NCI-H1930 (cell line): ENCODE results near the gene RAI1.

Source experiments
- DNase-seq, 2 experiments: peaks; one replicate each; lab custom pipeline; 2025; lab: John Stamatoyannopoulos, UW

Gene RAI1

GRCh38 chr17:17732444-17732843 is 51.2 kb downstream of the RAI1 start:
- no peak for DNase-seq

GRCh38 chr17:17732892-17733670 is 51.8 kb downstream of the RAI1 start:
- no peak for DNase-seq

GRCh38 chr17:17736205-17737183 is 55.2 kb downstream of the RAI1 start:
- no peak for DNase-seq

GRCh38 chr17:17737961-17738894 is 57.0 kb downstream of the RAI1 start:
- DNase-seq: no peak

- no peak for DNase-seq
Observed at GRCh38 chr17:17738901-17739300, 57.6 kb downstream of the RAI1 start.

- no peak for DNase-seq
Observed at GRCh38 chr17:17739388-17740066, 58.3 kb downstream of the RAI1 start.

- no peak for DNase-seq
Observed at GRCh38 chr17:17740615-17741348, 59.5 kb downstream of the RAI1 start.

- no peak for DNase-seq
Observed at GRCh38 chr17:17741349-17742023, 60.2 kb downstream of the RAI1 start.

GRCh38 chr17:17742133-17742621 is 60.9 kb downstream of the RAI1 start:
- DNase-seq: no peak

GRCh38 chr17:17742688-17743390 is 61.6 kb downstream of the RAI1 start:
- no peak for DNase-seq

GRCh38 chr17:17743391-17744112 is 62.3 kb downstream of the RAI1 start:
- DNase-seq: no peak

GRCh38 chr17:17744116-17744515 is 62.9 kb downstream of the RAI1 start:
- DNase-seq: no peak

GRCh38 chr17:17745476-17746455 is 64.5 kb downstream of the RAI1 start:
- DNase-seq: no peak

- no peak for DNase-seq
Observed at GRCh38 chr17:17748179-17748578, 66.9 kb downstream of the RAI1 start.

- no peak for DNase-seq
Observed at GRCh38 chr17:17748604-17749003, 67.3 kb downstream of the RAI1 start.

GRCh38 chr17:17749025-17749772 is 67.9 kb downstream of the RAI1 start:
- DNase-seq: no peak
